ENCODE results near the gene EMILIN2. TPM values are rescaled to one million over a fixed set of nuclear protein-coding genes. Genes with fewer than 3 reads are reported as not detected.

The EMILIN2 gene
- total and polyA plus RNA-seq, 2 of the 13 experiments (the other 11 are each of a cell fraction or from before 2014, with no cell fraction given) = 7.6 to 8.2 TPM

DNA sequence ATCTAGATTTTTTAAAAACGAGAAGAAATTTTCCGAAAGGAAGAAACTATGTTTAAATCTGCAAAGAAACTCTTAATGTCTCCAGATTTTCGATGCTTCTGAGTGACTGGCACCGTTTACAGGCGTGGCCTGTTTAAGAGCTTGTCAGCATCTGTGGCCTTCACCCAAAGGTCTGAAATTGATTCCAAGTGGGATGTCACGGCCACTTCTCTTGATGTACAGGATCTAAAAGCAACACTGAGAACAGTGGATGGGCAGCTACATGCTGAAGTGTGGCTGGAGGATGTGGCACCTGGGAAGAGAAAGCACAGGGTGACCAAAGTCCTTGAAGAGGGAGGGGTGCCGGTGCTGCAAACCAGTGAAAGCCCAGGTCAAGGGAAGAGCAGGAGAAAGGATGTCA lies 28.0 kb downstream of the EMILIN2 start:
- peaks cover 1 to 4% of the 10 kb centered on the region in 2 experiments; a peak in 2 of 5 replicates for H3K27me3 ChIP-seq (ENCODE audit: control insufficient read depth in 1 of 2, insufficient read depth in 2 of 2, low read length in 2 of 2)
- ATAC-seq (0 out of 3 replicates have a peak, but pooled peaks have one; percentile 32), FAIRE-seq (no peak), DNase-seq (ENCODE audit: low spot score) (no peak)
- H4K20me1 ChIP-seq (ENCODE audit: insufficient read depth, low read length) = no peaks in the 10 kb centered on the region
- TF ChIP-seq HNF4A (CRISPR knock-in tag; IDR thresholded peaks at IDR 0.05) (0 out of 2 replicates have a peak, but pooled peaks have one; percentile 9), ETV6 (CRISPR knock-in tag; conservative IDR thresholded peaks at IDR 0.05) (no peak)
- POLR2A ChIA-PET = no interaction called here
- no peaks in the 10 kb centered on the region for H3K79me2 ChIP-seq (ENCODE audit: insufficient read depth, low read length)
- CTCF ChIA-PET (ENCODE audit: low intra/inter-chr PET ratio, low total read pairs) = no interaction called here
- intact Hi-C loops (cut with micrococcal nuclease; ENCODE audit: unreplicated experiment) (loop anchor here (5.0 kb wide), 1 partner anchor 1013 kb away; no protein-coding TSS in a partner anchor), in situ Hi-C loops (cut with HindIII; ENCODE audit: extremely low pct_ligation_motif_present, low pct_unique_long_range_greater_than_20kb) (no loop called here)
- no peak overlapping the region for H2AFZ ChIP-seq (ENCODE audit: low read length)
- H3K9me3 ChIP-seq (ENCODE audit: low read length) = no peaks in the 10 kb centered on the region
- 17% methylated on average over 7 of the region's 7 CpGs for WGBS (ENCODE audit: low lambda C conversion rate)
- no peak overlapping the region for H3K27ac ChIP-seq (ENCODE audit: extremely low read length, insufficient read depth, low read length)
- peaks cover 8% of the 10 kb centered on the region; the same call in 1 of the 2 replicates for H3K4me1 ChIP-seq (ENCODE audit: insufficient read depth, low read length)
- H3K9ac ChIP-seq (ENCODE audit: insufficient read depth, low read depth, low read length) = no peak overlapping the region
- BruUV-seq (replicated peaks) = no TSS peak
- H3K4me2 ChIP-seq (ENCODE audit: low read depth, low read length) = no peak overlapping the region
- H3K4me3 ChIP-seq (replicated peaks in 1 of 3; ENCODE audit: insufficient read depth in 1 of 3, low read depth in 2 of 3, low read length in 3 of 3) = no peak overlapping the region
- no peaks in the 10 kb centered on the region for H3K36me3 ChIP-seq (replicated peaks in 1 of 2; ENCODE audit: control insufficient read depth in 1 of 2, insufficient read depth in 2 of 2, low read length in 2 of 2)

DNA sequence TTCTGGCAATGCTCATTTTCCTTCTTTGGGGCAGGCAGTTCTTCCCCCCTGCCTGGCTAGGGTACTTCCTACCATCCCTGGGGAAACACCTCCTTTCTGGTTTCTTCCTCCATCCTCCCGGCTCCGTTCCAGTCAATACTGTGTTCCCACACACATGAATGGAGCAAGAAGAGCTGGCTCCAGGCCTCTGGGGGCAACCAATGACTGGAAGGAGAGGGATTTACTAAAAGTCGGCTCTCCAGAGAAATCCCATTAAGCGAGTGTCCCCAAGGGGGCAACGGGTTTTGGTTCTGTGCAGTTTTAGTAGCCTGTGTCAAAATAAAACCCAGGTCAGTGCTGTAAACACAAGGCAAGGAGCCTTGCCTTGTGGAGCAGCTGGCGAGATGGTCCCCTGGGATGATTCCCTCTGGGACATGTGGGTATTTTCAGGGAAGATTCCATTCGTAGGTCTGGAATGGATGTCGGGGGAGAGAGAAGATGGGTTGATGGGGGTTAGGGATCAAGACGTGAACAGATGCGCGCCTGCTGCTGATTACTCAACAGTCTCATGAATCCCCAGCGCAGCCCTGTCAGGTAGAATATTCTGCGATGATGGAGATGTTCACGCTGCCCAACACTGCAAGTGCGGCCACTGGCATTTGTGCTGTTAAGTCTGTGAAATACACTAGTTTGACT lies 32.0 kb downstream of the EMILIN2 start:
- ChIA-PET POLR2A (interaction anchor here (0.6 kb wide), 1 partner anchor 194 kb away, joined by 3 read pairs; no protein-coding TSS in a partner anchor), CTCF (ENCODE audit: low intra/inter-chr PET ratio, low total read pairs) (no interaction called here)
- peaks cover 1 to 31% of the 10 kb centered on the region in 2 experiments for H3K27me3 ChIP-seq (ENCODE audit: control insufficient read depth in 1 of 2, insufficient read depth in 2 of 2, low read length in 2 of 2)
- no peak overlapping the region for H3K4me2 ChIP-seq (ENCODE audit: low read depth, low read length)
- 82% methylated on average over 15 of the region's 15 CpGs for WGBS (ENCODE audit: low lambda C conversion rate)
- TF ChIP-seq ZNF850 (CRISPR knock-in tag; conservative IDR thresholded peaks at IDR 0.05) (no peak), RARA (CRISPR knock-in tag; IDR thresholded peaks at IDR 0.05) (no peak), ZNF724P (CRISPR knock-in tag; IDR thresholded peaks at IDR 0.05; ENCODE audit: borderline replicate concordance) (no peak), ZNF546 (CRISPR knock-in tag; conservative IDR thresholded peaks at IDR 0.05) (no peak), ZNF251 (CRISPR knock-in tag; IDR thresholded peaks at IDR 0.05) (no peak), ZEB1 (IDR thresholded peaks at IDR 0.05; ENCODE audit: insufficient replicate concordance, low read depth) (no peak)
- TF ChIP-seq, protein P1, sequence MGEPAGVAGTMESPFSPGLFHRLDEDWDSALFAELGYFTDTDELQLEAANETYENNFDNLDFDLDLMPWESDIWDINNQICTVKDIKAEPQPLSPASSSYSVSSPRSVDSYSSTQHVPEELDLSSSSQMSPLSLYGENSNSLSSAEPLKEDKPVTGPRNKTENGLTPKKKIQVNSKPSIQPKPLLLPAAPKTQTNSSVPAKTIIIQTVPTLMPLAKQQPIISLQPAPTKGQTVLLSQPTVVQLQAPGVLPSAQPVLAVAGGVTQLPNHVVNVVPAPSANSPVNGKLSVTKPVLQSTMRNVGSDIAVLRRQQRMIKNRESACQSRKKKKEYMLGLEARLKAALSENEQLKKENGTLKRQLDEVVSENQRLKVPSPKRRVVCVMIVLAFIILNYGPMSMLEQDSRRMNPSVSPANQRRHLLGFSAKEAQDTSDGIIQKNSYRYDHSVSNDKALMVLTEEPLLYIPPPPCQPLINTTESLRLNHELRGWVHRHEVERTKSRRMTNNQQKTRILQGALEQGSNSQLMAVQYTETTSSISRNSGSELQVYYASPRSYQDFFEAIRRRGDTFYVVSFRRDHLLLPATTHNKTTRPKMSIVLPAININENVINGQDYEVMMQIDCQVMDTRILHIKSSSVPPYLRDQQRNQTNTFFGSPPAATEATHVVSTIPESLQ (CRISPR knock-in tag; conservative IDR thresholded peaks at IDR 0.05) = no peak
- no peak for DNase-seq (ENCODE audit: low spot score)
- BruUV-seq (replicated peaks) = no TSS peak
- H4K20me1 ChIP-seq (ENCODE audit: insufficient read depth, low read length) = no peaks in the 10 kb centered on the region
- no peak for FAIRE-seq
- H3K36me3 ChIP-seq (replicated peaks in 1 of 2; ENCODE audit: control insufficient read depth in 1 of 2, insufficient read depth in 2 of 2, low read length in 2 of 2) = no peaks in the 10 kb centered on the region
- no peak overlapping the region for H3K27ac ChIP-seq (ENCODE audit: extremely low read length, insufficient read depth, low read length)
- ATAC-seq = no peak
- no peaks in the 10 kb centered on the region for H3K79me2 ChIP-seq (ENCODE audit: insufficient read depth, low read length)
- no peaks in the 10 kb centered on the region for H3K9me3 ChIP-seq (ENCODE audit: low read length)
- no peak overlapping the region for H3K4me3 ChIP-seq (replicated peaks in 1 of 3; ENCODE audit: insufficient read depth in 1 of 3, low read depth in 2 of 3, low read length in 3 of 3)
- peaks cover 16% of the 10 kb centered on the region for H3K4me1 ChIP-seq (ENCODE audit: insufficient read depth, low read length)
- H3K9ac ChIP-seq (ENCODE audit: insufficient read depth, low read depth, low read length) = no peak overlapping the region
- in situ Hi-C loops (cut with HindIII; ENCODE audit: extremely low pct_ligation_motif_present, low pct_unique_long_range_greater_than_20kb) (no loop called here), intact Hi-C loops (cut with micrococcal nuclease; ENCODE audit: unreplicated experiment) (loop anchor here (5.0 kb wide), 1 partner anchor 1009 kb away; no protein-coding TSS in a partner anchor)
- no peak overlapping the region for H2AFZ ChIP-seq (ENCODE audit: low read length)

Data from HepG2 (cell line).